Panc1 (cell line): Measurements from ENCODE around the gene FKTN. TPM values are rescaled to one million over a fixed set of nuclear protein-coding genes. Genes with fewer than 3 reads are reported as not detected.

ENCODE experiments used
- ATAC-seq: fragments of 200-7000 bp; cut with Tn5 transposase; 2 replicates; pipeline ENCODE4 v1.9.1; 2020; ENCODE audit warnings: mild to moderate bottlenecking, moderate library complexity
- BruUV-seq: library from RNA; stranded (reverse); fragments of 400-500 nt; replicated peaks from 2 replicates; lab custom pipeline; 2021; lab: Mats Ljungman, UMichigan
- CTCF ChIA-PET: fragments of 300-600 bp; sonication (Branson Sonifier 250); formaldehyde crosslinking; loops from one replicate; lab custom pipeline; 2022; ENCODE audit warnings: antibody characterized with exemption; lab: Charles Lee
- POLR2A ChIA-PET: fragments of 300-600 bp; sonication (Branson Sonifier 250); formaldehyde crosslinking; loops from one replicate; lab custom pipeline; 2022; ENCODE audit warnings: antibody characterized with exemption; lab: Charles Lee
- DNase-seq: peaks from one replicate; pipeline ENCODE4 v3.0.0-alpha.2; 2010; ENCODE audit warnings: low read depth, low spot score
- H3K27ac ChIP-seq: 2 replicates; pipeline ENCODE4 v1.5.1; 2011; ENCODE audit warnings: mild to moderate bottlenecking, low read length, inconsistent platforms
- H3K27me3 ChIP-seq: fragments of 200-500 bp; sonication (Bioruptor generic); 2 replicates; pipeline ENCODE4 v1.6.0; 2014; ENCODE audit warnings: low read length, inconsistent platforms; ENCODE audit not compliant: control insufficient read depth, insufficient read depth
- H3K36me3 ChIP-seq: fragments of 200-500 bp; sonication (Bioruptor generic); 2 replicates; pipeline ENCODE4 v1.5.1; 2014; ENCODE audit warnings: inconsistent platforms, mild to moderate bottlenecking, low read length, moderate library complexity; ENCODE audit not compliant: control insufficient read depth, insufficient read depth
- H3K4me1 ChIP-seq: 2 replicates; pipeline ENCODE4 v1.5.1; 2011; ENCODE audit warnings: inconsistent platforms, mild to moderate bottlenecking, low read length, moderate library complexity; ENCODE audit not compliant: control insufficient read depth, insufficient read depth
- H3K4me3 ChIP-seq, 2 experiments: 2 replicates each; pipeline ENCODE4 v1.5.1; 2011 to 2012; ENCODE audit warnings: low read depth in 2 of 2, low read length in 2 of 2, mild to moderate bottlenecking in 2 of 2, inconsistent platforms in 1 of 2, moderate library complexity in 1 of 2
- H3K9me3 ChIP-seq: fragments of 200-500 bp; sonication (Bioruptor generic); 2 replicates; pipeline ENCODE4 v1.5.1; 2014; ENCODE audit warnings: low read depth, mild to moderate bottlenecking, inconsistent platforms, low read length, moderate library complexity; ENCODE audit not compliant: control insufficient read depth, insufficient read depth
- CTCF ChIP-seq: fragments of 450-650 bp; IDR thresholded peaks from 2 replicates; pipeline ENCODE4 v1.5.1; 2017; ENCODE audit warnings: mild to moderate bottlenecking
- POLR2AphosphoS5 ChIP-seq: IDR thresholded peaks from 2 replicates; pipeline ENCODE4 v1.6.1; 2012; ENCODE audit warnings: mild to moderate bottlenecking, low read depth, low read length, moderate library complexity
- REST ChIP-seq, 2 experiments: IDR thresholded peaks; 2 replicates each; pipeline ENCODE4 v1.6.1; 2011 to 2012; ENCODE audit warnings: low read depth in 2 of 2, control low read depth in 1 of 2, low read length in 1 of 2, mild to moderate bottlenecking in 1 of 2, moderate library complexity in 1 of 2; ENCODE audit not compliant: insufficient read depth in 1 of 2
- SIN3A ChIP-seq: IDR thresholded peaks from 2 replicates; pipeline ENCODE4 v1.6.1; 2012; ENCODE audit warnings: low read depth, mild to moderate bottlenecking, low read length, moderate library complexity, borderline replicate concordance; ENCODE audit not compliant: insufficient read depth
- TCF7L2 ChIP-seq: IDR thresholded peaks from 2 replicates; pipeline ENCODE4 v1.6.1; 2011; ENCODE audit warnings: mild to moderate bottlenecking, low read depth, low read length, inconsistent platforms
- in situ Hi-C: cut with HindIII; loops from 2 replicates; pipeline ENCODE4 v1.10.0; 2016; ENCODE audit warnings: low sequenced_read_pairs, low pct_unique_long_range_greater_than_20kb
- intact Hi-C: fragments of 100-400 bp; cut with micrococcal nuclease; formaldehyde crosslinking; loops from one replicate; pipeline ENCODE4 v1.10.0; 2022; ENCODE audit not compliant: unreplicated experiment
- total RNA-seq: library from RNA; stranded (reverse); gene quantifications from one replicate; pipeline ENCODE4 v1.2.1, GENCODE V29; 2021; ENCODE audit not compliant: unreplicated experiment

FKTN gene
- total RNA-seq, 1 experiment from 2014 or later, result 15.2 TPM

GRCh38 chr9:105661011-105661410 is 103.1 kb downstream of the FKTN start:
- POLR2A ChIA-PET, result no interaction called here
- BruUV-seq, result no TSS peak
- ATAC-seq, result no peak
- no peak for DNase-seq
- TF ChIP-seq POLR2AphosphoS5 (no peak), SIN3A (no peak), TCF7L2 (no peak), CTCF (no peak), REST (IDR thresholded peaks at IDR 0.05; ENCODE audit: insufficient read depth in 1 of 2, low read depth in 2 of 2, low read length in 1 of 2) (no peak)
- Histone ChIP-seq H3K9me3 (no peaks in the 10 kb centered on the region), H3K27ac (no peak overlapping the region), H3K4me1 (no peaks in the 10 kb centered on the region), H3K36me3 (no peaks in the 10 kb centered on the region), H3K4me3 (no peak overlapping the region), H3K27me3 (no peaks in the 10 kb centered on the region)
- intact Hi-C loops, result no loop called here
- CTCF ChIA-PET, result no interaction called here
- in situ Hi-C loops, result no loop called here

GRCh38 chr9:105662184-105663104 is 104.5 kb downstream of the FKTN start, which contains the start of gene TAL2:
TSS of gene TAL2 (plus strand) at chr9:105662457. CDS start at chr9:105662497, 40 bp downstream.
- no peak for DNase-seq
- H3K9me3 ChIP-seq, result no peaks in the 10 kb centered on the region
- H3K4me1 ChIP-seq, result no peaks in the 10 kb centered on the region
- in situ Hi-C loops, result no loop called here
- TF ChIP-seq REST (IDR thresholded peaks at IDR 0.05; ENCODE audit: insufficient read depth in 1 of 2, low read depth in 2 of 2, low read length in 1 of 2), result no peak
- TF ChIP-seq CTCF, result no peak
- no peak for TF ChIP-seq TCF7L2
- no peak for TF ChIP-seq POLR2AphosphoS5
- no peak for TF ChIP-seq SIN3A
- no peak within 1 kb of the TSS for H3K4me3 ChIP-seq
- ATAC-seq, result no peak
- H3K27me3 ChIP-seq, result no peaks in the 10 kb centered on the region
- BruUV-seq, result no TSS peak
- H3K27ac ChIP-seq, result no peak within 1 kb of the TSS
- no peaks in the 10 kb centered on the region for H3K36me3 ChIP-seq
- intact Hi-C loops, result no loop called here
- ChIA-PET POLR2A (interaction anchor here (0.6 kb wide), 1 partner anchor 420 kb away, joined by 3 read pairs; no protein-coding TSS in a partner anchor), CTCF (no interaction called here)
